H1 (cell line): Measurements from ENCODE around the gene NSF. TPM values are rescaled to one million over a fixed set of nuclear protein-coding genes. Genes with fewer than 3 reads are reported as not detected.
"Not testable (repeated sequence)": the region's sequence is repeated elsewhere in the genome, so short reads cannot be mapped to it uniquely, and the experiment has no call there.

ENCODE experiments used
- CTCF ChIA-PET: fragments of 300-600 bp; sonication (Branson Sonifier 250); formaldehyde crosslinking; loops from one replicate; lab custom pipeline; 2021; ENCODE audit not compliant: partially characterized antibody; lab: Charles Lee
- POLR2A ChIA-PET: fragments of 300-600 bp; sonication (Branson Sonifier 250); formaldehyde crosslinking; loops from one replicate; lab custom pipeline; 2021; ENCODE audit warnings: inconsistent platforms; ENCODE audit not compliant: partially characterized antibody; lab: Charles Lee
- DNase-seq, 2 experiments: peaks; one replicate each; pipeline versions ENCODE4 v3.0.0 to v3.0.0-alpha.2; 2010 to 2022; ENCODE audit warnings: low spot score in 2 of 2, low read depth in 1 of 2, mixed read lengths in 1 of 2
- FAIRE-seq: peaks from 2 replicates; lab custom pipeline; 2011; peaks lifted over from hg19 to GRCh38; lab: Jason Lieb, UNC
- H2AFZ ChIP-seq: 2 replicates; pipeline ENCODE4 v1.8.1; 2012; ENCODE audit warnings: low read length, inconsistent platforms
- H2AK5ac ChIP-seq: 2 replicates; pipeline ENCODE4 v1.6.1; 2013; ENCODE audit warnings: low read depth, low read length
- H2BK120ac ChIP-seq: replicated peaks from 2 replicates; pipeline ENCODE3; 2013; ENCODE audit warnings: low read depth, low read length, inconsistent platforms
- H2BK12ac ChIP-seq: 2 replicates; pipeline ENCODE4 v1.6.1; 2013; ENCODE audit warnings: low read depth, low read length
- H2BK15ac ChIP-seq: 2 replicates; pipeline ENCODE4 v1.6.1; 2013; ENCODE audit warnings: low read length
- H2BK20ac ChIP-seq: 2 replicates; pipeline ENCODE4 v1.6.1; 2013; ENCODE audit warnings: low read length
- H2BK5ac ChIP-seq: 2 replicates; pipeline ENCODE4 v1.6.1; 2013; ENCODE audit warnings: low read depth, low read length
- H3K14ac ChIP-seq: 2 replicates; pipeline ENCODE4 v1.6.1; 2013; ENCODE audit warnings: inconsistent platforms; ENCODE audit not compliant: insufficient read length
- H3K18ac ChIP-seq: 2 replicates; pipeline ENCODE4 v1.6.1; 2013; ENCODE audit warnings: low read length; ENCODE audit errors: extremely low read depth
- H3K23ac ChIP-seq: 2 replicates; pipeline ENCODE4 v1.6.1; 2013; ENCODE audit warnings: inconsistent platforms; ENCODE audit not compliant: insufficient read length
- H3K23me2 ChIP-seq: 2 replicates; pipeline ENCODE4 v1.6.1; 2013; ENCODE audit warnings: low read depth, low read length
- H3K27ac ChIP-seq: 2 replicates; pipeline ENCODE4 v1.6.1; 2011; ENCODE audit warnings: low read depth, low read length, inconsistent platforms
- H3K27me3 ChIP-seq, 4 experiments: replicated peaks in 1 of 4; 1 replicate in 1 of 4; 2 replicates in 3 of 4; pipeline versions ENCODE4 v1.6.1 to v1.8.1; 2011 to 2013; ENCODE audit warnings: low read length in 3 of 4, mild to moderate bottlenecking in 3 of 4, inconsistent platforms in 2 of 4, mixed read lengths in 2 of 4, moderate library complexity in 1 of 4; ENCODE audit not compliant: control insufficient read depth in 3 of 4, insufficient read depth in 3 of 4; ENCODE audit errors: extremely low read depth in 1 of 4
- H3K36me3 ChIP-seq, 4 experiments: 2 replicates each; pipeline versions ENCODE4 v1.6.1 to v1.8.1; 2011 to 2013; ENCODE audit warnings: mild to moderate bottlenecking in 4 of 4, low read length in 3 of 4, moderate library complexity in 2 of 4, control low read depth in 1 of 4, inconsistent platforms in 1 of 4; ENCODE audit not compliant: insufficient read depth in 4 of 4, control insufficient read depth in 2 of 4
- H3K4ac ChIP-seq: replicated peaks from 2 replicates; pipeline ENCODE3; 2013; ENCODE audit warnings: low read length, low read depth, mixed read lengths, inconsistent platforms; ENCODE audit not compliant: insufficient read length
- H3K4me1 ChIP-seq, 4 experiments: replicated peaks in 1 of 4; 1 replicate in 1 of 4; 2 replicates in 3 of 4; pipeline versions ENCODE4 v1.6.1 to v1.8.1; 2011 to 2013; ENCODE audit warnings: low read length in 3 of 4, inconsistent platforms in 2 of 4, mixed read lengths in 1 of 4; ENCODE audit not compliant: insufficient read depth in 4 of 4, control insufficient read depth in 3 of 4
- H3K4me2 ChIP-seq, 2 experiments: 2 replicates each; pipeline versions ENCODE4 v1.6.1 to v1.8.1; 2011 to 2013; ENCODE audit warnings: low read depth in 2 of 2, low read length in 2 of 2, control low read depth in 1 of 2, inconsistent platforms in 1 of 2, mild to moderate bottlenecking in 1 of 2; ENCODE audit not compliant: insufficient read depth in 1 of 2
- H3K4me3 ChIP-seq, 4 experiments: fragments of 200-600, 300-600 bp in 1 of 4; sonication (generic), shearing (Covaris generic), sonication (Bioruptor Twin) in 1 of 4; 2 replicates each; pipeline versions ENCODE4 v1.5.1 to v1.8.1; 2011 to 2016; ENCODE audit warnings: low read length in 4 of 4, low read depth in 3 of 4, control low read depth in 2 of 4, inconsistent platforms in 2 of 4, mild to moderate bottlenecking in 2 of 4, mixed read lengths in 1 of 4, moderate library complexity in 1 of 4; ENCODE audit not compliant: insufficient read depth in 2 of 4; ENCODE audit errors: extremely low read depth in 1 of 4
- H3K56ac ChIP-seq: replicated peaks from 2 replicates; pipeline ENCODE3; 2013; ENCODE audit warnings: low read depth, mild to moderate bottlenecking, mixed read lengths, low read length, inconsistent platforms; ENCODE audit not compliant: insufficient read length
- H3K79me1 ChIP-seq: 2 replicates; pipeline ENCODE4 v1.6.1; 2013; ENCODE audit warnings: low read depth, low read length, control low read depth
- H3K79me2 ChIP-seq, 2 experiments: 2 replicates each; pipeline versions ENCODE4 v1.6.1 to v1.8.1; 2012 to 2013; ENCODE audit warnings: low read length in 2 of 2, mild to moderate bottlenecking in 2 of 2, inconsistent platforms in 1 of 2; ENCODE audit not compliant: insufficient read depth in 2 of 2, control insufficient read depth in 1 of 2
- H3K9ac ChIP-seq, 4 experiments: replicated peaks in 1 of 4; 1 replicate in 1 of 4; 2 replicates in 3 of 4; pipeline versions ENCODE4 v1.6.1 to v1.8.1; 2011 to 2013; ENCODE audit warnings: low read depth in 3 of 4, low read length in 3 of 4, control low read depth in 2 of 4, mild to moderate bottlenecking in 2 of 4, moderate library complexity in 2 of 4, inconsistent platforms in 1 of 4; ENCODE audit errors: extremely low read depth in 1 of 4
- H3K9me3 ChIP-seq, 2 experiments: 2 replicates each; pipeline versions ENCODE4 v1.6.1 to v1.8.1; 2012 to 2013; ENCODE audit warnings: mild to moderate bottlenecking in 2 of 2, moderate library complexity in 2 of 2, control low read depth in 1 of 2, inconsistent platforms in 1 of 2, low read depth in 1 of 2, low read length in 1 of 2, mixed read lengths in 1 of 2; ENCODE audit not compliant: insufficient read depth in 2 of 2
- H4K20me1 ChIP-seq, 2 experiments: replicated peaks in 1 of 2; 2 replicates each; pipeline versions ENCODE3 to v1.8.1; 2011 to 2013; ENCODE audit warnings: inconsistent platforms in 2 of 2, low read length in 2 of 2, mild to moderate bottlenecking in 1 of 2; ENCODE audit not compliant: insufficient read depth in 2 of 2, control insufficient read depth in 1 of 2
- H4K5ac ChIP-seq: 2 replicates; pipeline ENCODE4 v1.6.1; 2013; ENCODE audit warnings: low read length, low read depth, mixed read lengths, inconsistent platforms; ENCODE audit not compliant: insufficient read length
- H4K8ac ChIP-seq: 2 replicates; pipeline ENCODE4 v1.8.0; 2013; ENCODE audit warnings: mild to moderate bottlenecking, moderate library complexity, low read length, inconsistent platforms; ENCODE audit not compliant: insufficient read depth; ENCODE audit errors: extremely low read depth
- H4K91ac ChIP-seq: replicated peaks from 2 replicates; pipeline ENCODE3; 2013; ENCODE audit warnings: low read length, mixed read lengths, inconsistent platforms; ENCODE audit not compliant: insufficient read length
- WGBS, 2 experiments: shearing (Covaris generic) in 1 of 2; methylation state at CpG; one replicate each; pipeline versions ENCODE4 v1.1.6 to v1.1.7; 2013 to 2015; ENCODE audit warnings: low lambda C conversion rate in 2 of 2, mixed read lengths in 2 of 2, inconsistent platforms in 1 of 2, low coverage in 1 of 2, missing lambda C conversion rate in 1 of 2; ENCODE audit not compliant: insufficient replicate concordance in 2 of 2, insufficient coverage in 1 of 2, insufficient read length in 1 of 2; ENCODE audit errors: extremely low coverage in 1 of 2, missing lambda C conversion rate in 1 of 2; 5-methylcytosine and 5-hydroxymethylcytosine counted together
- polyA plus RNA-seq, 7 experiments: library from polyadenylated mRNA; depleted of rRNA in 3 of 7; stranded (reverse) in 5 of 7; unstranded in 2 of 7; fragments of >200 nt in 5 of 7; fragments of 200-250 nt in 2 of 7; gene quantifications; 1 replicate in 5 of 7; 2 replicates in 1 of 7; 4 replicates in 1 of 7; pipeline versions ENCODE4 v1.2.1 to v1.2.3, GENCODE V29; 2011 to 2013; ENCODE audit warnings: missing spikeins in 2 of 7, mixed read lengths in 2 of 7
- total RNA-seq: library from RNA; stranded (reverse); fragmentation: NEBNext Ultra II Directional; extraction: Animal tissue kit (Norgen Biotek cat#: 25700); gene quantifications from 2 replicates; pipeline ENCODE4 v1.2.1, GENCODE V29; 2021

The NSF gene
- total and polyA plus RNA-seq, 2 of the 8 experiments (the other 6 are each of a cell fraction or from before 2014, with no cell fraction given): 13.0 to 27.7 TPM

- H4K91ac ChIP-seq, H3K4ac ChIP-seq, H3K56ac ChIP-seq, H3K9ac ChIP-seq, H3K4me3 ChIP-seq, H2BK20ac ChIP-seq, H3K36me3 ChIP-seq, H3K18ac ChIP-seq, H4K5ac ChIP-seq, H3K23ac ChIP-seq, H3K4me2 ChIP-seq, H2BK15ac ChIP-seq, FAIRE-seq, H3K4me1 ChIP-seq, H2BK5ac ChIP-seq, H3K23me2 ChIP-seq, H3K14ac ChIP-seq, H2BK12ac ChIP-seq, H3K79me2 ChIP-seq, DNase-seq, H3K27me3 ChIP-seq, H4K20me1 ChIP-seq, H3K79me1 ChIP-seq, H3K27ac ChIP-seq, POLR2A ChIA-PET, H2BK120ac ChIP-seq, H2AFZ ChIP-seq, H2AK5ac ChIP-seq, CTCF ChIA-PET, H4K8ac ChIP-seq, H3K9me3 ChIP-seq: not testable (repeated sequence)
- 98% methylated on average over 4 of the region's 4 CpGs; no CpG with 5 or more reads in 1 of the 2 experiments for whole genome bisulfite sequencing, 2 experiments
These were observed 94.8 kb downstream of the NSF start for GRCh38 chr17:46685284-46685683.

- H3K9ac ChIP-seq, H2BK20ac ChIP-seq, H3K23ac ChIP-seq, H3K14ac ChIP-seq, H3K56ac ChIP-seq, H3K36me3 ChIP-seq, H2BK15ac ChIP-seq, H2AK5ac ChIP-seq, H2AFZ ChIP-seq, H3K79me2 ChIP-seq, H3K27me3 ChIP-seq, H4K20me1 ChIP-seq, H3K79me1 ChIP-seq, H4K91ac ChIP-seq, H4K8ac ChIP-seq, H3K23me2 ChIP-seq, H3K4me2 ChIP-seq, POLR2A ChIA-PET, H3K27ac ChIP-seq, H2BK120ac ChIP-seq, FAIRE-seq, CTCF ChIA-PET, H3K4ac ChIP-seq, H2BK5ac ChIP-seq, H3K18ac ChIP-seq, H4K5ac ChIP-seq, H3K4me1 ChIP-seq, H3K9me3 ChIP-seq, DNase-seq, H3K4me3 ChIP-seq, H2BK12ac ChIP-seq: not testable (repeated sequence)
- WGBS, 2 experiments: 80% methylated on average over 1 of the region's 3 CpGs; no CpG with 5 or more reads in 1 of the 2 experiments
These were observed 101.7 kb downstream of the NSF start for GRCh38 chr17:46692196-46692595.
